Natural killer cell treated with Interleukin-12 subunit alpha and Interleukin-12 subunit beta and Interleukin-15 and Interleukin-18, amount 100 ng/mL, for 72 hours (primary cell): ENCODE data around the gene ANKRD33. TPM values are rescaled to one million over a fixed set of nuclear protein-coding genes. Genes with fewer than 3 reads are reported as not detected.

ENCODE experiments used
- ATAC-seq, 2 donors: fragments of 150-1000 bp; cut with Tn5 transposase in 1 of 2; sonication (Bioruptor Pico), chemical (Tn5 transposase) in 1 of 2; 2 replicates each; pipeline ENCODE4 v1.10.0; 2021
- DNase-seq: peaks from one replicate; pipeline ENCODE4 v3.0.0; 2022; ENCODE audit warnings: low spot score
- H3K27ac Mint-ChIP-seq, 2 donors: 1 replicate in 1 of 2; 2 replicates in 1 of 2; pipeline ENCODE4 v1.8.0; 2022; ENCODE audit warnings: mixed read lengths in 2 of 2, mild to moderate bottlenecking in 1 of 2, moderate library complexity in 1 of 2
- H3K27me3 Mint-ChIP-seq, 2 donors: 1 replicate in 1 of 2; 2 replicates in 1 of 2; pipeline ENCODE4 v1.8.0; 2022; ENCODE audit warnings: mixed read lengths in 2 of 2
- H3K36me3 Mint-ChIP-seq: one replicate; pipeline ENCODE4 v1.8.0; 2022; ENCODE audit warnings: mixed read lengths
- H3K4me1 Mint-ChIP-seq, 2 donors: 1 replicate in 1 of 2; 2 replicates in 1 of 2; pipeline ENCODE4 v1.8.0; 2022; ENCODE audit warnings: low read depth in 2 of 2, mixed read lengths in 2 of 2, mild to moderate bottlenecking in 1 of 2
- H3K4me3 Mint-ChIP-seq: one replicate; pipeline ENCODE4 v1.8.0; 2022; ENCODE audit warnings: mixed read lengths
- H3K9me3 Mint-ChIP-seq: 2 replicates; pipeline ENCODE4 v1.8.0; 2022; ENCODE audit warnings: mixed read lengths
- total RNA-seq, 2 donors: library from RNA; stranded (reverse); gene quantifications; one replicate each; pipeline ENCODE4 v1.2.3, GENCODE V29; 2022

The ANKRD33 gene
- total RNA-seq, 2 donors from 2014 or later = not detected

DNA sequence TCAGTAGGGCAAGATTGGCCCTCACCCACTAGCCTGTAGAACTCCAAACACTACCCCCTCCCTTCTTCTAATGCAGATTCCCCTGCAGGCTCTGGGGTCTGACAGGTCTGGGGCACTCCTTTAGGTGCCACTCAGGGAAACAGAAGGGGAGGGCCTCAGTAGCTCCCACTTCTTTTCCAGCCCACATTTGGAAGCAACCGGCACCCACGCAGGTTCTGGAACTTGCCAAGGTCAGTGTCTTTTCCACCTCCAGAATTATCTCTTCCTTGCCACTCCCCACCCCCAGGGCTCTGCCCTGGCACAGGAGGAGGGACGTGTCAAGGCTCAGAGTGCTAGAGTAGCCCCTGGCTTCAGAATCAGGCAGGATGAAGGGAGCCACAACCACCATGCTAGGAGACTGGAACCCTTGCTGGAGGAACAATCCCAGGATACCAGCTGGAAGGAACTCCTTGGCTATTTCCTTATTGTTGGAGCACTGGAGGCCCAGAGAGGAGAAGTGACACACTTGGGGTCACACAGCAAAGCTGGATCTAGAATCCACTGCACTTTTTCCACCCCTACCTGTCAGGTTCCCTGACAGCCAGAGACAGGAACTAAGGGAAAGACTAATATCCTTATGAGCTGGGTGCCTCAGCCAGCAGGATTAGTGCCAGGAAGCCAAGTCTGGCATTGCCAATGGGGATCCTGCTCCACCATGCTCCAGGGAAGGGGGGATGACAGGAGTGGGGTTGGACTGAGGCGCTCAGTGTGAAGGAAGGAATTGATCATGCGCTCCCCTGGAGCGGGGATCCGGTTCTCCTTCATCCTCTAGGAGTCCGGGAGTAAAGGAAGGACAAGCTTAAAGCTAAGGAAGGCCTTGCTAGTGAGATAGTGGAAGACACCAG, 37.6 kb upstream of the ANKRD33 start:
- H3K27ac Mint-ChIP-seq = no peak overlapping the region
- H3K27me3 Mint-ChIP-seq = peaks cover 19 to 20% of the 10 kb centered on the region in 2 donors
- no peaks in the 10 kb centered on the region for H3K9me3 Mint-ChIP-seq
- H3K4me1 Mint-ChIP-seq = peaks cover 4 to 13% of the 10 kb centered on the region in 2 donors
- ATAC-seq = no peak
- H3K36me3 Mint-ChIP-seq = no peaks in the 10 kb centered on the region
- DNase-seq = no peak
- no peak overlapping the region for H3K4me3 Mint-ChIP-seq

- H3K27ac Mint-ChIP-seq = no peak overlapping the region
- H3K4me1 Mint-ChIP-seq = peaks cover 4 to 12% of the 10 kb centered on the region in 2 donors
- H3K9me3 Mint-ChIP-seq = no peaks in the 10 kb centered on the region
- no peak for DNase-seq
- no peak for ATAC-seq
- peaks cover 17 to 18% of the 10 kb centered on the region in 2 donors for H3K27me3 Mint-ChIP-seq
- H3K4me3 Mint-ChIP-seq = no peak overlapping the region
- no peaks in the 10 kb centered on the region for H3K36me3 Mint-ChIP-seq
These were observed 37.0 kb upstream of the ANKRD33 start for GRCh38 chr12:51850965-51851299.

DNA sequence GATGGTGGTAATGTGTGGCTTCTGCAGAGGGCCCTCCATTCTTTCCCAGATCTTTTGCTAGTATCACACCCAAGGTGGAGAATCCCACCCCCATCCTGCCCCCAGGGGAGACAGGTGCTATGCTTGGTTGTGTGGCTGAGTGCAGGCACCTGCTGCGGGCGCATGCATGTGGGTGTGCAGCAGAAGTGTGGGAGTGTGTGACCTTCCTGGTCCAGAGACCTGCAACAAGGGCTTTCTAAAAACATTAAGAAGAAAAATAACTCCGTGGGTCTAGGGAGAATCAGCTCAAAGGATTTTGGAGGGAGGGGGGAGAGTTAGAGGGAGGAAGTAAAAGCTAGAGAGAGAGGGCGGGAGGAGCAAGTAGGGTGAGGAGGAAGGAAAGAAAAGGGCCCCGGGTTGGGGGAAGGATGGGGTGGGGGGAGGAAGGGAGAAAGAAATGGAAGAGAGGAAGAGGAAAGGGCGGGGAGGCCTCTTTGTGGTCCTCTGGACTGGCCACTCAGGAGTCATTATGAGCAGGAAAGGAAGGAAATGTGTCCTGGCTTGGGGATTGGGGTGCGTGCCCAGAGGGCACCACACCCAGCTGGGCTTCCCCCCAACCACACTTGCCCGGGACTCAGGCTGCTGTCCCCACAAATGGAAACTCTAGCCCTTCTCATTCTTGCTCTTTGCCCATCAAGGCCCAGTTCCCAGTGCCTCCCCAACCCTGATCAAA, 36.3 kb upstream of the ANKRD33 start:
- Mint-ChIP-seq H3K9me3 (no peaks in the 10 kb centered on the region), H3K27ac (no peak overlapping the region), H3K27me3 (peaks cover 10 to 18% of the 10 kb centered on the region in 2 donors), H3K36me3 (no peaks in the 10 kb centered on the region), H3K4me3 (no peak overlapping the region), H3K4me1 (peaks cover 0 to 8% of the 10 kb centered on the region in 2 donors)
- DNase-seq = no peak
- ATAC-seq = no peak

- Mint-ChIP-seq H3K27me3 (peaks cover 15 to 22% of the 10 kb centered on the region in 2 donors), H3K4me1 (peaks cover 0 to 5% of the 10 kb centered on the region in 2 donors), H3K9me3 (no peaks in the 10 kb centered on the region), H3K36me3 (no peaks in the 10 kb centered on the region), H3K4me3 (no peak overlapping the region), H3K27ac (no peak overlapping the region)
- DNase-seq (no peak), ATAC-seq (no peak)
These were observed 35.3 kb upstream of the ANKRD33 start for GRCh38 chr12:51852404-51853137.

DNA sequence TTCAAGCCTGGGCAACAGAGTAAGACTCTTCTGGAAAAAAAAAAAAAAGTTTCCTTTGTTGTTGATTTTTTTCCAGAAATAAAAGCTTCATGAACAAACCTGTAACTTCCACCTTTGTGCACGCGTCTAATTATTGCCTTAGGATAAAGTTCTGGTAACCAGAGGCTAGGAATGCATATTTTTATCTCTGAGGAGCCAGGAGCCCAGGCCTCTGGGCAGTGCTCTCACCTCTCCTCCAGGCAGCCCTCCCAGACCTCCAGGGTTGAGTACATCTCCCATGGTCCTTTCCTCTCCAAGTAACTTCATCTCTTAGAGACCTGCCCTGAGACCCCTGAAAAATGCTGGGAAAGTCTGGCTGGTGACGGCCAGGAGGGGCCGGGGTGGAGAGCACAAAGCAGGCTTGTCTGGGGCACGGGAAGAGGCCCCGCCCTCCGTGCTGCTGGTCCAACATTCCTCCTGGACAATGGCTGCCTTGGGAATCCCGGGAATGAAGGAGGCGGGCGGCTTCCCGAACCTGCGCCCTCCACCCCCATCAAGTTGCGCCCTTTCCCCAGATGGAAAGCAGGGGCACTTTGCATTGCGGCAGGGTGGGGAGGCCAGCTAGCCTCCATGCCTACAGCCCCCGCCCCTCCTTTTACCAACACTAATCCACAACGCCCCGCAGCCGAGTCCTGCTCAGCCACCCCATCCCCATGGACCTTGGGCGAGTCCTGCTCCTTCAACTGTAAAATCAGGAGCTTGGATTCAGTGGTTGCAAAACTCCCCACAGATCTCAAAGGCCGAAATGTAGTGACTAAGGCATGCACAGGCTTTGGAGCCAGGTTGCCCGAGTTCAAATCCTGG, 32.1 kb upstream of the ANKRD33 start:
- peaks cover 0 to 5% of the 10 kb centered on the region in 2 donors for H3K4me1 Mint-ChIP-seq
- H3K27me3 Mint-ChIP-seq = peaks cover 16 to 26% of the 10 kb centered on the region in 2 donors
- no peaks in the 10 kb centered on the region for H3K9me3 Mint-ChIP-seq
- ATAC-seq (no peak), DNase-seq (no peak)
- H3K4me3 Mint-ChIP-seq = no peak overlapping the region
- no peak overlapping the region for H3K27ac Mint-ChIP-seq
- no peaks in the 10 kb centered on the region for H3K36me3 Mint-ChIP-seq

DNA sequence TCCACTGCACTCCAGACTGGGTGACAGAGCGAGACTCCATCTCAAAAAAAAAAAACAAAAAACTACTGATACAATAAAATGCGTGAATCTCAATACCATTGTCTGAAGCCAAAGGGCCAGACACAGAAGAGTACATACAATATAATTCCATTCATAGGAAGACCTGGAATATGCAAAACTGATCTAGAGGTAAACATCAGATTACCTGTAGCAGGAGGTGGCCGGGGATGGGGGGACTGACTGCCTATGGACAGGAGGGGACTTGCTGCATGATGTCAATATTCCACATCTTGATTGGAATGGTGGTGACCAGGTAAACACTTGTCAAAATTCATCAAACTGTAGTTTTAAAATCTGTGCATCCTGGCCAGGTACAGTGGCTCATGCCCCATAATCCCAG, 26.9 kb upstream of the ANKRD33 start:
- DNase-seq (no peak), ATAC-seq (no peak)
- Mint-ChIP-seq H3K4me3 (no peak overlapping the region), H3K27me3 (peaks cover 24 to 36% of the 10 kb centered on the region in 2 donors), H3K27ac (no peak overlapping the region), H3K4me1 (peaks cover 4 to 5% of the 10 kb centered on the region in 2 donors), H3K9me3 (no peaks in the 10 kb centered on the region), H3K36me3 (no peaks in the 10 kb centered on the region)

DNA sequence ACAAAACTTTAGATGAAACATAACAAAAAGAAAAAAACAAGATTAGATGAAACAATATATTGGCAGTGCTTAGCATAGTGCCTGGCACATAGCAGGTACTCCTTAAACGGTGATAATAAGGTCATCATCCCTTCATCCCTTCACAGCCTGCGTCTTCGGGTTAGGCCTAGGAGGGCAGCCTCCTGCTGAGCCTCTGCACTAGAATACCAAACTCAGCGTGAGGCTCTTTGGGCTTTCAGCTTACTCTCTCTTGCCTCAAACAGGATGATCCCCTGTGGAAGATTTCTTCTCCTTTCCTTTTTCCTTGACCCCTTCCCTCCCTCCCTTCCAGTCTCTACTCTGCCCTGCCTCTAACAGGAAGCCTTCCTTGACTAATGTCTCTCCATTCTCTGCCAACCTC, 25.0 kb upstream of the ANKRD33 start:
- no peaks in the 10 kb centered on the region for H3K36me3 Mint-ChIP-seq
- no peak overlapping the region for H3K27ac Mint-ChIP-seq
- H3K27me3 Mint-ChIP-seq = peaks cover 24 to 44% of the 10 kb centered on the region in 2 donors
- no peak overlapping the region for H3K4me3 Mint-ChIP-seq
- DNase-seq (no peak), ATAC-seq (no peak)
- H3K9me3 Mint-ChIP-seq = no peaks in the 10 kb centered on the region
- H3K4me1 Mint-ChIP-seq = peaks cover 4 to 5% of the 10 kb centered on the region in 2 donors

DNA sequence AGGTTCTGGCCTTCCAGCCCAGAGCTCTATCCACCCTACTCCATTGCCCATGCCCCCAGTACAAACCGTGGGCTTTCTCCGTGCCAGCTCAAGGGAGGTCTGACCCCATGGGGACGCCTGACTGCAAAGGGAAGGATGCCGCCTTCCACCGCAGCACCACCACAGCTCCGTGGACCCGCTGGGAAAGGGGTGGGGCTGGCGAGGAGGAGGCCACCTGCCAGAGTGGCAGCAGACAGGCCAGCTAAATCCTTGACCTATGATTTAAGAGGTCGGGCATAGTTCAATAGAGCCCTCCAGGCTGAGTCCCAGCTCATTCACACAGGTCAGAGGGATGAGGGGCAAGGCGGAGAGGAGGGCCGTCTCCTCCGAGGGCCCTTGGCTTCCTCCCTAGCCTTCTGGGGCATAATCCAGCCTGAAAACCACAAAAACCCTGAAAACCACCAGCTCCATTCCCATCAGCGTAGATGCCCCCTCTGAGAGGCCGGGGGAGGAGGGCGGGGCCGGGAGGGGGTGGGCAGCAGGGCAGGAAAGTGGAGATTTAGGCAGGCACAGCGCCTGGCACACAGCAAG, 24.5 kb upstream of the ANKRD33 start:
- Mint-ChIP-seq H3K27ac (no peak overlapping the region), H3K4me3 (no peak overlapping the region), H3K27me3 (peaks cover 29 to 49% of the 10 kb centered on the region in 2 donors), H3K36me3 (no peaks in the 10 kb centered on the region), H3K4me1 (peaks cover 4 to 5% of the 10 kb centered on the region in 2 donors), H3K9me3 (no peaks in the 10 kb centered on the region)
- ATAC-seq (no peak), DNase-seq (no peak)

- DNase-seq (no peak), ATAC-seq (peak; percentile 71 to 80)
- H3K36me3 Mint-ChIP-seq = no peaks in the 10 kb centered on the region
- H3K27ac Mint-ChIP-seq = no peak overlapping the region
- H3K27me3 Mint-ChIP-seq = peaks cover 33 to 52% of the 10 kb centered on the region in 2 donors
- no peak overlapping the region for H3K4me3 Mint-ChIP-seq
- H3K4me1 Mint-ChIP-seq = peaks cover 4 to 5% of the 10 kb centered on the region in 2 donors
- no peaks in the 10 kb centered on the region for H3K9me3 Mint-ChIP-seq
These were observed 23.7 kb upstream of the ANKRD33 start for GRCh38 chr12:51863933-51864832.

DNA sequence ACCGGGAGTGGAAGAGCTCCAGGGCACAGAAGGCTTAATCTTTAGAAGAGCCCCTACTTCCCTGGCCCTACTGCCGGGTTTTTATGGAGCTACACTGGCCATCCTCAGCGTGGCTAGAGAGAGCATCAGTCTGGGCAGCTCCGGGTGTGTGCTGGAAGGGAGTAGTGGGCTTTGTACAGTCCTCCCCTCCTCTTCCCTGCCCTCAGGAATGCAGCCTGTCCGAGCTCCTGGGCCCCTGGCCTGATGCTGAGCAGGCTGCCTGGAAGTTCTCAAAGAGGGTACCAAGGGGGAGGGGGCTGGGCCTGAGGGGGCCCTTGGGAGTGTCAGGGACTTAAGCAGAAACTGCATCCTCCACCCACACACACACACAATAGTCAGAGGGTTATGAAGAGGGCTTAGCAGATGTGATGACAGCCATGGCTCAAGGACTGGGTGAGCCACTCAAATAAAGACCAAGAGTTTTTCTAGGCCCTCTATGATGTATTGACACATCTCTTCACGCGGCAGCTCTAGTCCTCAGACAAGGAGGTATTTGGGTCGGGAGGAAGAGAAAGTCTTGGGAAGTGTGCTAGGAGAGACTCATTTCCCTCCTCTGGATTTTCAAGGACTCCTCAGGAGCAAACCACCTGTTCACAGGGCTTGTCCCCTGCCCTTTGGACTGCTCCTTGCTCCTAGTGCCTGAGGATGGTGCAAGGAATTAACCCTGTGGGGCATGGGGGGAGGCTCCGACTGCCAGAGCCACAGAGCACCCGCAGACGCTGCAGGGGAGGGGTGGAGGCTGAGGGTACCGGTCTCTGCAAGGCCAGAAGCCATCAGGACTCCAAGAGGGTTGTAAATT, 22.9 kb upstream of the ANKRD33 start:
- no peaks in the 10 kb centered on the region for H3K9me3 Mint-ChIP-seq
- H3K27me3 Mint-ChIP-seq = peaks cover 35 to 56% of the 10 kb centered on the region in 2 donors
- DNase-seq (no peak), ATAC-seq (no peak)
- no peaks in the 10 kb centered on the region for H3K36me3 Mint-ChIP-seq
- no peak overlapping the region for H3K27ac Mint-ChIP-seq
- H3K4me3 Mint-ChIP-seq = no peak overlapping the region
- peaks cover 5 to 6% of the 10 kb centered on the region in 2 donors for H3K4me1 Mint-ChIP-seq

DNA sequence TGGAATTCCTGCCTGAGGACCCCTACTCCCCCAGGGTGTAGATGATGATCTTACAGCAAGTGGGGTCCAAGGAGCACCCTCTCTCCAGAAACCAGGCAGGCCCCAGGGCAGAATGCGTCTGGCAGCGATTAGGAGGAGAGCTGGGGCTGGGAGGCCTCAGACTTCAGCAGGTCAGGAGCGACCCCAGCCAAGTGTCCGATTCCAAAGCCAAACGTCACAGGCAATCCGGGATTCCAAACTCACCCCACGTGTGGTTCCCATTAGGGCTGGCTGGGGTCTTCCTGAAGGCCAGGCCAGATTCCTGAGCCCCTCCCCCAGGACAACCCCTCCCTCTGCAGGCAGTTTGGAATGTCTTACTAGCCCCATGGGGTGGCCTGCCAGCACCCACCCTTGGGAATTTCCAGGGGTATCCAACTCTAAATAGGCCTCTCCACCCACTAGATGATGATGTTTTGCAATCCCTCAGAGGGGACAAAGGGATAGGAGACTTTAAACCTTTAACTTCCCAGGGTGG, 22.1 kb upstream of the ANKRD33 start:
- ATAC-seq (no peak), DNase-seq (no peak)
- H3K4me1 Mint-ChIP-seq = peaks cover 10 to 13% of the 10 kb centered on the region in 2 donors
- no peaks in the 10 kb centered on the region for H3K36me3 Mint-ChIP-seq
- no peak overlapping the region for H3K27ac Mint-ChIP-seq
- no peaks in the 10 kb centered on the region for H3K9me3 Mint-ChIP-seq
- H3K4me3 Mint-ChIP-seq = no peak overlapping the region
- peaks cover 43 to 63% of the 10 kb centered on the region in 2 donors for H3K27me3 Mint-ChIP-seq
